ENCODE results near the gene MED15.

DNA sequence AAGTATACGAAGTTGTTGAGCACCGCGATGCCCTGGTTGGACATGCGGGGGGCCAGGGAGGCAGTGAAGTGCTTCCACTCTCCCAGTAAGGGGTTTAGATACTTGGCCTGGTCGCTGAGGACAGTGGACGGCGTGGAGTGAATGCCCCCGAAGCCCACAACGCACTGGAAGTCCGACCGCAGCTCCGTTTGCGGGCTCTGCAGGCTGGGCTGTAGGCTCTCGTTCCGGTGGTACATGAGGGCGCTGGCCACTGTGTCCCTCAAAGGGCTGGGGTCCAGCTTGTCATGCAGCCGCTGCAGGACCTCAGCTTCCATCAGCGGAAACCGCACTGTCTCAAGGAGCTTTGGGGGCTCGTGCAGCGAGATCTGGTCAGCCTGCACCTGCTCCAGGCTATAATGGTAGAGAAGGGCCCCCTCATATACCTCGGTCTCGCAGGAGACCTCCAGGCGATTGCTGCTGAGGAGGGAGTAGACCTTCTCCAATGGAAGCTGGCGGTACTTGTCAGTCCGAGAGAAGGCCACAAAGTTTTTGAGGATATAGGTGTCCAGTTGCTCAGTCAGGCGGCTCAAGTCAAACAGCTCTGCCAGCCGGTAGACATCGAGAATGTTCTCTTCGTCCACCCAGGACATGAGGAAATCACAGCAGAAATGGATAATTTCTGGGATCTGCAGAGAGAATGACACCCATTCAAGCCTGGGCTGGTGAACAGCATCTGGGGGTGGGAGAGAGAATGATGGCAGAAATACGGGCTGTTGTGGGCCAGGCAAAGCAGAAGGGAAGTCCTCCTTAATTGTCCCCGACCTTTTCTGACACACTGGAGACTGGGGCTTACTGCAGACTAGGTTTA lies 42.3 kb upstream of the MED15 start:
- no peak for TF ChIP-seq POLR2A (IDR thresholded peaks at IDR 0.05)
- TF ChIP-seq, protein P1, sequence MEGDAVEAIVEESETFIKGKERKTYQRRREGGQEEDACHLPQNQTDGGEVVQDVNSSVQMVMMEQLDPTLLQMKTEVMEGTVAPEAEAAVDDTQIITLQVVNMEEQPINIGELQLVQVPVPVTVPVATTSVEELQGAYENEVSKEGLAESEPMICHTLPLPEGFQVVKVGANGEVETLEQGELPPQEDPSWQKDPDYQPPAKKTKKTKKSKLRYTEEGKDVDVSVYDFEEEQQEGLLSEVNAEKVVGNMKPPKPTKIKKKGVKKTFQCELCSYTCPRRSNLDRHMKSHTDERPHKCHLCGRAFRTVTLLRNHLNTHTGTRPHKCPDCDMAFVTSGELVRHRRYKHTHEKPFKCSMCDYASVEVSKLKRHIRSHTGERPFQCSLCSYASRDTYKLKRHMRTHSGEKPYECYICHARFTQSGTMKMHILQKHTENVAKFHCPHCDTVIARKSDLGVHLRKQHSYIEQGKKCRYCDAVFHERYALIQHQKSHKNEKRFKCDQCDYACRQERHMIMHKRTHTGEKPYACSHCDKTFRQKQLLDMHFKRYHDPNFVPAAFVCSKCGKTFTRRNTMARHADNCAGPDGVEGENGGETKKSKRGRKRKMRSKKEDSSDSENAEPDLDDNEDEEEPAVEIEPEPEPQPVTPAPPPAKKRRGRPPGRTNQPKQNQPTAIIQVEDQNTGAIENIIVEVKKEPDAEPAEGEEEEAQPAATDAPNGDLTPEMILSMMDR (IDR thresholded peaks at IDR 0.05), result no peak
